Liver (tissue), 3 donors: ENCODE data around the gene TNFRSF12A.

Experiments used
- EGR1 ChIP-seq, 2 donors: IDR thresholded peaks; 2 replicates each; pipeline ENCODE4 v1.6.1; 2016 to 2018; ENCODE audit warnings: antibody characterized with exemption in 2 of 2, low read depth in 2 of 2
- FOXA1 ChIP-seq: IDR thresholded peaks from 2 replicates; pipeline ENCODE4 v1.6.1; 2016; ENCODE audit warnings: antibody characterized with exemption
- JUND ChIP-seq, 2 donors: IDR thresholded peaks; 2 replicates each; pipeline ENCODE4 v1.6.1; 2016; ENCODE audit warnings: antibody characterized with exemption in 2 of 2
- MAX ChIP-seq: IDR thresholded peaks from 2 replicates; pipeline ENCODE4 v1.6.1; 2016; ENCODE audit warnings: antibody characterized with exemption
- REST ChIP-seq: IDR thresholded peaks from 2 replicates; pipeline ENCODE4 v1.6.1; 2016; ENCODE audit warnings: antibody characterized with exemption, mild to moderate bottlenecking
- SP1 ChIP-seq: IDR thresholded peaks from 2 replicates; pipeline ENCODE4 v1.6.1; 2018; ENCODE audit warnings: antibody characterized with exemption, mild to moderate bottlenecking
- TAF1 ChIP-seq: conservative IDR thresholded peaks from 2 replicates; pipeline ENCODE4 v1.6.1; 2016; ENCODE audit warnings: antibody characterized with exemption, mild to moderate bottlenecking
- YY1 ChIP-seq: IDR thresholded peaks from 2 replicates; pipeline ENCODE4 v1.6.1; 2016; ENCODE audit warnings: antibody characterized with exemption, mild to moderate bottlenecking
- ZBTB33 ChIP-seq: IDR thresholded peaks from 2 replicates; pipeline ENCODE4 v1.6.1; 2016; ENCODE audit warnings: antibody characterized with exemption
- TF ChIP-seq, protein P1 (sequence below): fragments of 150-350 bp; IDR thresholded peaks from 2 replicates; pipeline ENCODE4 v1.5.1; 2017; ENCODE audit warnings: improper control_type of control experiment, low read depth, low read length; ENCODE audit not compliant: missing input control
- donor health status: healthy.
- donor health status: healthy.

GRCh38 chr16:3028716-3029319, 8.7 kb downstream of the TNFRSF12A start:
- TF ChIP-seq, protein P1, sequence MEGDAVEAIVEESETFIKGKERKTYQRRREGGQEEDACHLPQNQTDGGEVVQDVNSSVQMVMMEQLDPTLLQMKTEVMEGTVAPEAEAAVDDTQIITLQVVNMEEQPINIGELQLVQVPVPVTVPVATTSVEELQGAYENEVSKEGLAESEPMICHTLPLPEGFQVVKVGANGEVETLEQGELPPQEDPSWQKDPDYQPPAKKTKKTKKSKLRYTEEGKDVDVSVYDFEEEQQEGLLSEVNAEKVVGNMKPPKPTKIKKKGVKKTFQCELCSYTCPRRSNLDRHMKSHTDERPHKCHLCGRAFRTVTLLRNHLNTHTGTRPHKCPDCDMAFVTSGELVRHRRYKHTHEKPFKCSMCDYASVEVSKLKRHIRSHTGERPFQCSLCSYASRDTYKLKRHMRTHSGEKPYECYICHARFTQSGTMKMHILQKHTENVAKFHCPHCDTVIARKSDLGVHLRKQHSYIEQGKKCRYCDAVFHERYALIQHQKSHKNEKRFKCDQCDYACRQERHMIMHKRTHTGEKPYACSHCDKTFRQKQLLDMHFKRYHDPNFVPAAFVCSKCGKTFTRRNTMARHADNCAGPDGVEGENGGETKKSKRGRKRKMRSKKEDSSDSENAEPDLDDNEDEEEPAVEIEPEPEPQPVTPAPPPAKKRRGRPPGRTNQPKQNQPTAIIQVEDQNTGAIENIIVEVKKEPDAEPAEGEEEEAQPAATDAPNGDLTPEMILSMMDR, result no peak
- TF ChIP-seq MAX (no peak), YY1 (no peak), SP1 (no peak), FOXA1 (no peak), ZBTB33 (no peak), REST (no peak), TAF1 (no peak), JUND (IDR thresholded peaks at IDR 0.05) (no peak), EGR1 (IDR thresholded peaks at IDR 0.05; ENCODE audit: low read depth in 2 of 2) (no peak)
